ENCODE data around the gene KLF6. TPM values are rescaled to one million over a fixed set of nuclear protein-coding genes. Genes with fewer than 3 reads are reported as not detected.

KLF6 gene
- polyA plus RNA-seq, 1 experiment = 79.0 TPM

GRCh38 chr10:3827266-3827665 is 42.3 kb upstream of the KLF6 start:
- no peak for DNase-seq (ENCODE audit: low read depth)
- Histone ChIP-seq H3K4me3 (ENCODE audit: low read depth, low read length) (no peak overlapping the region), H3K36me3 (ENCODE audit: control insufficient read depth, insufficient read depth, low read length) (no peaks in the 10 kb centered on the region), H3K27me3 (ENCODE audit: control insufficient read depth, insufficient read depth, low read length) (no peaks in the 10 kb centered on the region)
- ChIA-PET CTCF (no interaction called here), POLR2A (no interaction called here)
- no peak for TF ChIP-seq CTCF (IDR thresholded peaks at IDR 0.05; ENCODE audit: insufficient read depth, low read depth, low read length)

- no peak for DNase-seq (ENCODE audit: low read depth)
- no peak for TF ChIP-seq CTCF (IDR thresholded peaks at IDR 0.05; ENCODE audit: insufficient read depth, low read depth, low read length)
- Histone ChIP-seq H3K27me3 (ENCODE audit: control insufficient read depth, insufficient read depth, low read length) (no peaks in the 10 kb centered on the region), H3K4me3 (ENCODE audit: low read depth, low read length) (no peak overlapping the region), H3K36me3 (ENCODE audit: control insufficient read depth, insufficient read depth, low read length) (no peaks in the 10 kb centered on the region)
- CTCF ChIA-PET = interaction anchor here (0.7 kb wide), 1 partner anchor 10 kb away, joined by 3 read pairs; no protein-coding TSS in a partner anchor
- POLR2A ChIA-PET = no interaction called here
These were observed 40.9 kb upstream of the KLF6 start for GRCh38 chr10:3825862-3826351.

- DNase-seq (ENCODE audit: low read depth) = no peak
- POLR2A ChIA-PET = no interaction called here
These were observed 40.2 kb upstream of the KLF6 start for GRCh38 chr10:3825244-3825643.

GRCh38 chr10:3822541-3823330 is 37.7 kb upstream of the KLF6 start:
- Histone ChIP-seq H3K27me3 (ENCODE audit: control insufficient read depth, insufficient read depth, low read length) (no peaks in the 10 kb centered on the region), H3K36me3 (ENCODE audit: control insufficient read depth, insufficient read depth, low read length) (no peaks in the 10 kb centered on the region), H3K4me3 (ENCODE audit: low read depth, low read length) (no peak overlapping the region)
- no peak for DNase-seq (ENCODE audit: low read depth)
- POLR2A ChIA-PET = no interaction called here
- no peak for TF ChIP-seq CTCF (IDR thresholded peaks at IDR 0.05; ENCODE audit: insufficient read depth, low read depth, low read length)
- CTCF ChIA-PET = interaction anchor here (0.6 kb wide), 1 partner anchor 535 kb away, joined by 3 read pairs; no protein-coding TSS in a partner anchor

More at GRCh38 chr10:3825244-3825643, 40.2 kb upstream of the KLF6 start:
- no peaks in the 10 kb centered on the region for H3K27me3 ChIP-seq (ENCODE audit: control insufficient read depth, insufficient read depth, low read length)
- H3K36me3 ChIP-seq (ENCODE audit: control insufficient read depth, insufficient read depth, low read length) = no peaks in the 10 kb centered on the region
- no peak for TF ChIP-seq CTCF (IDR thresholded peaks at IDR 0.05; ENCODE audit: insufficient read depth, low read depth, low read length)
- no peak overlapping the region for H3K4me3 ChIP-seq (ENCODE audit: low read depth, low read length)
- CTCF ChIA-PET = interaction anchor here (0.7 kb wide), 1 partner anchor 64 kb away, joined by 3 read pairs; no protein-coding TSS in a partner anchor

- ChIA-PET CTCF (interaction anchor here (1.0 to 1.2 kb wide), 2 partner anchors 33 to 38 kb away, joined by 3 read pairs; no protein-coding TSS in a partner anchor), POLR2A (no interaction called here)
- no peak for DNase-seq (ENCODE audit: low read depth)
- Histone ChIP-seq H3K36me3 (ENCODE audit: control insufficient read depth, insufficient read depth, low read length) (no peaks in the 10 kb centered on the region), H3K4me3 (ENCODE audit: low read depth, low read length) (no peak overlapping the region), H3K27me3 (ENCODE audit: control insufficient read depth, insufficient read depth, low read length) (no peaks in the 10 kb centered on the region)
- no peak for TF ChIP-seq CTCF (IDR thresholded peaks at IDR 0.05; ENCODE audit: insufficient read depth, low read depth, low read length)
These were observed 35.2 kb upstream of the KLF6 start for GRCh38 chr10:3820255-3820654.
